ENCODE results near the gene DIP2C.

The DIP2C gene

GRCh38 chr10:297567-297966 lies 391.9 kb downstream of the DIP2C start:
- TF ChIP-seq, protein P1, sequence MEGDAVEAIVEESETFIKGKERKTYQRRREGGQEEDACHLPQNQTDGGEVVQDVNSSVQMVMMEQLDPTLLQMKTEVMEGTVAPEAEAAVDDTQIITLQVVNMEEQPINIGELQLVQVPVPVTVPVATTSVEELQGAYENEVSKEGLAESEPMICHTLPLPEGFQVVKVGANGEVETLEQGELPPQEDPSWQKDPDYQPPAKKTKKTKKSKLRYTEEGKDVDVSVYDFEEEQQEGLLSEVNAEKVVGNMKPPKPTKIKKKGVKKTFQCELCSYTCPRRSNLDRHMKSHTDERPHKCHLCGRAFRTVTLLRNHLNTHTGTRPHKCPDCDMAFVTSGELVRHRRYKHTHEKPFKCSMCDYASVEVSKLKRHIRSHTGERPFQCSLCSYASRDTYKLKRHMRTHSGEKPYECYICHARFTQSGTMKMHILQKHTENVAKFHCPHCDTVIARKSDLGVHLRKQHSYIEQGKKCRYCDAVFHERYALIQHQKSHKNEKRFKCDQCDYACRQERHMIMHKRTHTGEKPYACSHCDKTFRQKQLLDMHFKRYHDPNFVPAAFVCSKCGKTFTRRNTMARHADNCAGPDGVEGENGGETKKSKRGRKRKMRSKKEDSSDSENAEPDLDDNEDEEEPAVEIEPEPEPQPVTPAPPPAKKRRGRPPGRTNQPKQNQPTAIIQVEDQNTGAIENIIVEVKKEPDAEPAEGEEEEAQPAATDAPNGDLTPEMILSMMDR (IDR thresholded peaks at IDR 0.05; ENCODE audit: low read depth, low read length), result no peak
- DNase-seq, result no peak
- no peak overlapping the region for H3K4me3 ChIP-seq (ENCODE audit: low read depth, low read length)
- H3K36me3 ChIP-seq, result no peaks in the 10 kb centered on the region
- no peak overlapping the region for H3K27ac ChIP-seq
- H3K27me3 ChIP-seq (ENCODE audit: insufficient read depth, low read depth, severe bottlenecking), result no peaks in the 10 kb centered on the region
- no peaks in the 10 kb centered on the region for H3K9me3 ChIP-seq (ENCODE audit: severe bottlenecking)

- Histone ChIP-seq H3K4me3 (ENCODE audit: low read depth, low read length) (no peak overlapping the region), H3K27ac (no peak overlapping the region), H3K9me3 (ENCODE audit: severe bottlenecking) (no peaks in the 10 kb centered on the region), H3K36me3 (no peaks in the 10 kb centered on the region), H3K27me3 (ENCODE audit: insufficient read depth, low read depth, severe bottlenecking) (no peaks in the 10 kb centered on the region)
- no peak for DNase-seq
- TF ChIP-seq, protein P1 (IDR thresholded peaks at IDR 0.05; ENCODE audit: low read depth, low read length), result no peak
Observed at GRCh38 chr10:293636-294035, 395.8 kb downstream of the DIP2C start.

DNA sequence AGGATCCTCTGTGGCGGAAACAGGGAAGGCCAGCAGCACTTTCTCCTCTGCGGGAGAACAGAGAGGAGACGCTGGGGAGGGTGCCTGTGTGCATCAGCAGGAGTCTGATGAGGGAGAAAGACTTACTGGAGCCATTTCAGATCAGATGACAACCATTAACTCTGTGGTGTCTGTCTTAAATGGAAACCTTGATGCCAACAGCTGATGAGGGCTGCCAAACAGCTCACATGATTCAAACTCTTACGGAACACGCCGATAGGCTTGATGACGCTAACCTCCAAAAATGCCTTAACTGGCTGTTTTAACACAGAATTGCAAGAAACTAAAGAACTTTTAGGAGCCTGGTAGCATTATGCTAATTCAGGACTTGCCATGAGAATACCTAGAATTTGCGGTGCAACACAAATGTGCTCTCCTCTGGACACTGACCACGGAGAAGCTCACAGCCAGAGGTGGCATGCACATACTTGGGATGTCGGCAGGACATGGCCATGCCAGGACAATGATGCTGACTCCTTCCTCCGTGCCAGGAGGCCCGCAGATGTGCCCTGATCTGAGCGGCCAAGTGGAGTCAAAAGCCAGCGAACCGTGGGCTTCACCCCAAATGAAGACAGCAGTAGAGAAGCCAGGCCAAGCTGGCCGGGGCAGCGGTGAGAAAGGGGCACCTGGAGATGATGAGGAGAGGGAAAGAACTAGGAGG lies 399.3 kb downstream of the DIP2C start:
- DNase-seq, result no peak
- Histone ChIP-seq H3K27ac (no peak overlapping the region), H3K27me3 (ENCODE audit: insufficient read depth, low read depth, severe bottlenecking) (no peaks in the 10 kb centered on the region), H3K4me3 (ENCODE audit: low read depth, low read length) (no peak overlapping the region), H3K9me3 (ENCODE audit: severe bottlenecking) (no peaks in the 10 kb centered on the region), H3K36me3 (no peaks in the 10 kb centered on the region)
- TF ChIP-seq, protein P1 (IDR thresholded peaks at IDR 0.05; ENCODE audit: low read depth, low read length), result no peak

GRCh38 chr10:289581-289980 lies 399.9 kb downstream of the DIP2C start:
- Histone ChIP-seq H3K4me3 (ENCODE audit: low read depth, low read length) (no peak overlapping the region), H3K27me3 (ENCODE audit: insufficient read depth, low read depth, severe bottlenecking) (no peaks in the 10 kb centered on the region), H3K27ac (no peak overlapping the region), H3K9me3 (ENCODE audit: severe bottlenecking) (no peaks in the 10 kb centered on the region), H3K36me3 (no peaks in the 10 kb centered on the region)
- no peak for DNase-seq
- TF ChIP-seq, protein P1 (IDR thresholded peaks at IDR 0.05; ENCODE audit: low read depth, low read length), result no peak

- Histone ChIP-seq H3K27me3 (ENCODE audit: insufficient read depth, low read depth, severe bottlenecking) (no peaks in the 10 kb centered on the region), H3K4me3 (ENCODE audit: low read depth, low read length) (no peak overlapping the region), H3K9me3 (ENCODE audit: severe bottlenecking) (no peaks in the 10 kb centered on the region), H3K27ac (no peak overlapping the region), H3K36me3 (no peaks in the 10 kb centered on the region)
- no peak for DNase-seq
- TF ChIP-seq, protein P1 (IDR thresholded peaks at IDR 0.05; ENCODE audit: low read depth, low read length), result no peak
Observed at GRCh38 chr10:288316-289200, 400.9 kb downstream of the DIP2C start.

Data from WERI-Rb-1 (cell line).